NCI-H748 (cell line): ENCODE data around the gene OR9I1.

Source experiments
- DNase-seq: peaks from one replicate; lab custom pipeline; 2025; ENCODE audit not compliant: unreplicated experiment; lab: John Stamatoyannopoulos, UW

The OR9I1 gene

GRCh38 chr11:58125469-58125868 lies at the start of gene OR9I1:
TSS of gene OR9I1 (minus strand) at chr11:58125530. CDS start at chr11:58119444, 6,086 bp downstream.
- no peak for DNase-seq

- DNase-seq: no peak
Observed at GRCh38 chr11:58165504-58166106, 40.3 kb upstream of the OR9I1 start.

GRCh38 chr11:58164990-58165389 lies 39.7 kb upstream of the OR9I1 start:
- no peak for DNase-seq

GRCh38 chr11:58164389-58164788 lies 39.1 kb upstream of the OR9I1 start:
- no peak for DNase-seq

GRCh38 chr11:58152781-58153180 lies 27.5 kb upstream of the OR9I1 start:
- DNase-seq: no peak

- DNase-seq: no peak
Observed at GRCh38 chr11:58142761-58143160, 17.4 kb upstream of the OR9I1 start.

GRCh38 chr11:58135171-58135570 lies 9.8 kb upstream of the OR9I1 start:
- no peak for DNase-seq

GRCh38 chr11:58134151-58134550 lies 8.8 kb upstream of the OR9I1 start:
- DNase-seq: no peak

GRCh38 chr11:58133309-58134076 lies 8.2 kb upstream of the OR9I1 start:
- DNase-seq: no peak

GRCh38 chr11:58127350-58127749 lies 2.0 kb upstream of the OR9I1 start:
- no peak for DNase-seq

GRCh38 chr11:58121096-58121495 lies 4.2 kb downstream of the OR9I1 start:
- DNase-seq: no peak

- DNase-seq: no peak
Observed at GRCh38 chr11:58097437-58097836, 27.9 kb downstream of the OR9I1 start.

GRCh38 chr11:58086528-58086927 lies 38.8 kb downstream of the OR9I1 start:
- DNase-seq: no peak

- DNase-seq: no peak
Observed at GRCh38 chr11:58075781-58076180, 49.5 kb downstream of the OR9I1 start.

GRCh38 chr11:58070585-58070984 lies 54.7 kb downstream of the OR9I1 start:
- DNase-seq: no peak

GRCh38 chr11:58068655-58069054 lies 56.7 kb downstream of the OR9I1 start:
- no peak for DNase-seq

- DNase-seq: no peak
Observed at GRCh38 chr11:58067685-58068084, 57.6 kb downstream of the OR9I1 start.
